ENCODE measurements around the gene PIK3CG.

DNA sequence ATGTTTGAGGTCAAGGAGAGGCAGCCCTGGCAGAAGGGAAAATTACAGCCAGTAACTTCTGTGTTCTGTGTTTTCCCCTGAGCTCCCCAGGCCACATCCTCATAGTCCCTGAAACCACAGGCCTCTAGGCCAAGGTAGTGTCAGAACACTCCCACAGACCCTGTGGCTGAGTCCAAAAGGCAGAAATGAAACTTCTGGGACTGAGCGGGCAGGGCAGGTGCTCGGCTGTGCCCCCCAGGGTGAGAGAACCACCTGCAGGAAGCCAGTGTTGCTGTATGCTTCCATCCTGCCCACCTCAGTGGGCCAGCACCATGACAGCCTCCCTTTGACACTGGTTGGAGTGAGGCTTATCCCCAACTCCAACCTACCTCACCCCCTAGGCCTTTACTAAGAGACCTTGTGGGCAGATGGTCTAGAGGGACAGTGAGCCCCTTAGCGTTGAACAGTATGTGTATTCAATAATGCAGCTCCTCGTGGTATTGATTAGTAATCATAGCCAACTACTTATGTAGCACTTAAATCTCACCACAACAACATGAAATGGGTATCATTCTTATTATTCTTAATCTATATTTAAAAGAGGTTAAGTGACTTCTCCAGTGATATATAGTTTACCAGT lies 30.3 kb downstream of the PIK3CG start:
- TF ChIP-seq EZH2 (IDR thresholded peaks at IDR 0.05; ENCODE audit: borderline replicate concordance, insufficient read depth, low read depth, low read length, poor library complexity, severe bottlenecking): no peak
- TF ChIP-seq, protein P1, sequence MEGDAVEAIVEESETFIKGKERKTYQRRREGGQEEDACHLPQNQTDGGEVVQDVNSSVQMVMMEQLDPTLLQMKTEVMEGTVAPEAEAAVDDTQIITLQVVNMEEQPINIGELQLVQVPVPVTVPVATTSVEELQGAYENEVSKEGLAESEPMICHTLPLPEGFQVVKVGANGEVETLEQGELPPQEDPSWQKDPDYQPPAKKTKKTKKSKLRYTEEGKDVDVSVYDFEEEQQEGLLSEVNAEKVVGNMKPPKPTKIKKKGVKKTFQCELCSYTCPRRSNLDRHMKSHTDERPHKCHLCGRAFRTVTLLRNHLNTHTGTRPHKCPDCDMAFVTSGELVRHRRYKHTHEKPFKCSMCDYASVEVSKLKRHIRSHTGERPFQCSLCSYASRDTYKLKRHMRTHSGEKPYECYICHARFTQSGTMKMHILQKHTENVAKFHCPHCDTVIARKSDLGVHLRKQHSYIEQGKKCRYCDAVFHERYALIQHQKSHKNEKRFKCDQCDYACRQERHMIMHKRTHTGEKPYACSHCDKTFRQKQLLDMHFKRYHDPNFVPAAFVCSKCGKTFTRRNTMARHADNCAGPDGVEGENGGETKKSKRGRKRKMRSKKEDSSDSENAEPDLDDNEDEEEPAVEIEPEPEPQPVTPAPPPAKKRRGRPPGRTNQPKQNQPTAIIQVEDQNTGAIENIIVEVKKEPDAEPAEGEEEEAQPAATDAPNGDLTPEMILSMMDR (IDR thresholded peaks at IDR 0.05): no peak

Data from B cell (primary cell).